Measurements from ENCODE around the gene LGALS16.

GRCh38 chr19:39696387-39696786 is 40.7 kb downstream of the LGALS16 start:
- TF ChIP-seq RAD21 (IDR thresholded peaks at IDR 0.05; ENCODE audit: low read depth): no peak
- TF ChIP-seq TAF1 (IDR thresholded peaks at IDR 0.05; ENCODE audit: low read depth): no peak
- no peak for TF ChIP-seq EP300 (IDR thresholded peaks at IDR 0.05; ENCODE audit: borderline replicate concordance)
- TF ChIP-seq CEBPB (IDR thresholded peaks at IDR 0.05): no peak
- TF ChIP-seq, protein P1, sequence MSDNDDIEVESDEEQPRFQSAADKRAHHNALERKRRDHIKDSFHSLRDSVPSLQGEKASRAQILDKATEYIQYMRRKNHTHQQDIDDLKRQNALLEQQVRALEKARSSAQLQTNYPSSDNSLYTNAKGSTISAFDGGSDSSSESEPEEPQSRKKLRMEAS (IDR thresholded peaks at IDR 0.05): no peak
- TF ChIP-seq TEAD4 (IDR thresholded peaks at IDR 0.05): no peak
- no peak for TF ChIP-seq EGR1 (IDR thresholded peaks at IDR 0.05)
- TF ChIP-seq ZBTB7A (IDR thresholded peaks at IDR 0.05; ENCODE audit: low read depth): no peak
- no peak for TF ChIP-seq NFIC (IDR thresholded peaks at IDR 0.05)
- TF ChIP-seq YY1 (IDR thresholded peaks at IDR 0.05; ENCODE audit: low read depth): no peak
- no peak for TF ChIP-seq CREB1 (IDR thresholded peaks at IDR 0.05; ENCODE audit: low read depth)
- TF ChIP-seq, protein P2, sequence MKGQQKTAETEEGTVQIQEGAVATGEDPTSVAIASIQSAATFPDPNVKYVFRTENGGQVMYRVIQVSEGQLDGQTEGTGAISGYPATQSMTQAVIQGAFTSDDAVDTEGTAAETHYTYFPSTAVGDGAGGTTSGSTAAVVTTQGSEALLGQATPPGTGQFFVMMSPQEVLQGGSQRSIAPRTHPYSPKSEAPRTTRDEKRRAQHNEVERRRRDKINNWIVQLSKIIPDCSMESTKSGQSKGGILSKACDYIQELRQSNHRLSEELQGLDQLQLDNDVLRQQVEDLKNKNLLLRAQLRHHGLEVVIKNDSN (IDR thresholded peaks at IDR 0.05): no peak
- no peak for TF ChIP-seq FOXM1 (IDR thresholded peaks at IDR 0.05; ENCODE audit: borderline replicate concordance, low read depth)
- TF ChIP-seq, protein P3, sequence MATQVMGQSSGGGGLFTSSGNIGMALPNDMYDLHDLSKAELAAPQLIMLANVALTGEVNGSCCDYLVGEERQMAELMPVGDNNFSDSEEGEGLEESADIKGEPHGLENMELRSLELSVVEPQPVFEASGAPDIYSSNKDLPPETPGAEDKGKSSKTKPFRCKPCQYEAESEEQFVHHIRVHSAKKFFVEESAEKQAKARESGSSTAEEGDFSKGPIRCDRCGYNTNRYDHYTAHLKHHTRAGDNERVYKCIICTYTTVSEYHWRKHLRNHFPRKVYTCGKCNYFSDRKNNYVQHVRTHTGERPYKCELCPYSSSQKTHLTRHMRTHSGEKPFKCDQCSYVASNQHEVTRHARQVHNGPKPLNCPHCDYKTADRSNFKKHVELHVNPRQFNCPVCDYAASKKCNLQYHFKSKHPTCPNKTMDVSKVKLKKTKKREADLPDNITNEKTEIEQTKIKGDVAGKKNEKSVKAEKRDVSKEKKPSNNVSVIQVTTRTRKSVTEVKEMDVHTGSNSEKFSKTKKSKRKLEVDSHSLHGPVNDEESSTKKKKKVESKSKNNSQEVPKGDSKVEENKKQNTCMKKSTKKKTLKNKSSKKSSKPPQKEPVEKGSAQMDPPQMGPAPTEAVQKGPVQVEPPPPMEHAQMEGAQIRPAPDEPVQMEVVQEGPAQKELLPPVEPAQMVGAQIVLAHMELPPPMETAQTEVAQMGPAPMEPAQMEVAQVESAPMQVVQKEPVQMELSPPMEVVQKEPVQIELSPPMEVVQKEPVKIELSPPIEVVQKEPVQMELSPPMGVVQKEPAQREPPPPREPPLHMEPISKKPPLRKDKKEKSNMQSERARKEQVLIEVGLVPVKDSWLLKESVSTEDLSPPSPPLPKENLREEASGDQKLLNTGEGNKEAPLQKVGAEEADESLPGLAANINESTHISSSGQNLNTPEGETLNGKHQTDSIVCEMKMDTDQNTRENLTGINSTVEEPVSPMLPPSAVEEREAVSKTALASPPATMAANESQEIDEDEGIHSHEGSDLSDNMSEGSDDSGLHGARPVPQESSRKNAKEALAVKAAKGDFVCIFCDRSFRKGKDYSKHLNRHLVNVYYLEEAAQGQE (IDR thresholded peaks at IDR 0.05; ENCODE audit: low read depth): no peak
